HEK293 (cell line): Measurements from ENCODE around the gene MGAT4D.

ENCODE experiments used
- CTCF ChIA-PET: fragments of 350-600 bp; formaldehyde crosslinking; extraction: SDS; loops from one replicate; lab custom pipeline; 2021; ENCODE audit warnings: antibody characterized with exemption; lab: Yijun Ruan, JAX
- POLR2A ChIA-PET: fragments of 300-600 bp; formaldehyde crosslinking; extraction: SDS; loops from one replicate; lab custom pipeline; 2020; ENCODE audit warnings: antibody characterized with exemption, inconsistent platforms; lab: Yijun Ruan, JAX
- H3K27ac ChIP-seq: fragments of 200-500 bp; sonication (Bioruptor generic); 2 replicates; pipeline ENCODE4 v1.5.1; 2014; ENCODE audit warnings: low read depth, low read length, control low read depth, inconsistent platforms; ENCODE audit errors: extremely low read depth
- H3K36me3 ChIP-seq, 2 experiments: fragments of 200-500 bp in 1 of 2; sonication (Bioruptor generic) in 1 of 2; 1 replicate in 1 of 2; 2 replicates in 1 of 2; pipeline ENCODE4 v1.5.1; 2014 to 2017; ENCODE audit warnings: inconsistent platforms in 2 of 2, low read length in 2 of 2; ENCODE audit not compliant: control insufficient read depth in 2 of 2, insufficient read depth in 1 of 2
- H3K4me1 ChIP-seq: fragments of 200-500 bp; sonication (Bioruptor generic); 2 replicates; pipeline ENCODE4 v1.5.1; 2014; ENCODE audit warnings: mild to moderate bottlenecking, low read length, inconsistent platforms; ENCODE audit not compliant: control insufficient read depth, insufficient read depth
- H3K4me3 ChIP-seq: 2 replicates; pipeline ENCODE4 v1.5.1; 2011; ENCODE audit warnings: low read depth, mild to moderate bottlenecking, control low read depth, low read length, moderate library complexity
- H3K9me3 ChIP-seq: fragments of 200-500 bp; sonication (Bioruptor generic); 2 replicates; pipeline ENCODE4 v1.5.1; 2014; ENCODE audit warnings: low read depth, low read length, inconsistent platforms; ENCODE audit not compliant: control insufficient read depth, insufficient read depth
- BCL11A ChIP-seq: fragments of 450-650 bp; formaldehyde crosslinking; IDR thresholded peaks from 2 replicates; pipeline ENCODE4 v1.5.1; 2016; ENCODE audit warnings: low read depth, missing biosample characterization, missing genetic modification characterization
- EGR2 ChIP-seq: fragments of 450-650 bp; formaldehyde crosslinking; IDR thresholded peaks from 2 replicates; pipeline ENCODE4 v1.5.1; 2016; ENCODE audit warnings: low read depth, missing biosample characterization, missing genetic modification characterization
- GLIS2 ChIP-seq: fragments of 450-650 bp; formaldehyde crosslinking; IDR thresholded peaks from 2 replicates; pipeline ENCODE4 v1.5.1; 2016; ENCODE audit warnings: missing biosample characterization, missing genetic modification characterization
- IKZF3 ChIP-seq: fragments of 450-650 bp; IDR thresholded peaks from 2 replicates; pipeline ENCODE4 v1.5.0; 2018; ENCODE audit warnings: missing biosample characterization, mild to moderate bottlenecking, missing genetic modification characterization, moderate library complexity
- PRDM1 ChIP-seq: fragments of 450-650 bp; formaldehyde crosslinking; IDR thresholded peaks from 2 replicates; pipeline ENCODE4; 2016; ENCODE audit warnings: missing biosample characterization, missing genetic modification characterization
- PRDM4 ChIP-seq: fragments of 450-650 bp; formaldehyde crosslinking; IDR thresholded peaks from 2 replicates; pipeline ENCODE4 v1.5.1; 2017; ENCODE audit warnings: missing biosample characterization, missing genetic modification characterization
- SETDB1 ChIP-seq: IDR thresholded peaks from one replicate; pipeline ENCODE4 v1.6.1; 2017; ENCODE audit warnings: mild to moderate bottlenecking, low read length, moderate library complexity, mixed read lengths; ENCODE audit not compliant: insufficient read length
- SP2 ChIP-seq: fragments of 450-650 bp; formaldehyde crosslinking; IDR thresholded peaks from 2 replicates; pipeline ENCODE4 v1.5.1; 2016; ENCODE audit warnings: missing biosample characterization, missing genetic modification characterization
- SP7 ChIP-seq: fragments of 450-650 bp; formaldehyde crosslinking; IDR thresholded peaks from 2 replicates; pipeline ENCODE4 v1.5.1; 2016; ENCODE audit warnings: missing biosample characterization, missing genetic modification characterization
- ZBTB10 ChIP-seq: fragments of 450-650 bp; formaldehyde crosslinking; IDR thresholded peaks from 2 replicates; pipeline ENCODE4 v1.5.1; 2016; ENCODE audit warnings: missing biosample characterization, missing genetic modification characterization
- ZBTB11 ChIP-seq: fragments of 450-650 bp; formaldehyde crosslinking; conservative IDR thresholded peaks from 2 replicates; pipeline ENCODE4 v1.5.1; 2016; ENCODE audit warnings: low read depth, missing biosample characterization, missing genetic modification characterization
- ZBTB17 ChIP-seq: fragments of 450-650 bp; formaldehyde crosslinking; IDR thresholded peaks from 2 replicates; pipeline ENCODE4 v1.5.1; 2016; ENCODE audit warnings: missing biosample characterization, missing genetic modification characterization
- ZBTB20 ChIP-seq: fragments of 450-650 bp; formaldehyde crosslinking; IDR thresholded peaks from 2 replicates; pipeline ENCODE4 v1.5.1; 2016; ENCODE audit warnings: missing biosample characterization, missing genetic modification characterization
- ZNF169 ChIP-seq: fragments of 450-650 bp; formaldehyde crosslinking; IDR thresholded peaks from 2 replicates; pipeline ENCODE4 v1.5.1; 2016; ENCODE audit warnings: missing biosample characterization, missing genetic modification characterization
- ZNF2 ChIP-seq: fragments of 450-650 bp; formaldehyde crosslinking; IDR thresholded peaks from 2 replicates; pipeline ENCODE4 v1.5.1; 2016; ENCODE audit warnings: missing biosample characterization, missing genetic modification characterization
- ZNF202 ChIP-seq: fragments of 450-650 bp; formaldehyde crosslinking; IDR thresholded peaks from 2 replicates; pipeline ENCODE4 v1.5.1; 2016; ENCODE audit warnings: missing biosample characterization, missing genetic modification characterization, borderline replicate concordance
- ZNF391 ChIP-seq: fragments of 450-650 bp; formaldehyde crosslinking; IDR thresholded peaks from 2 replicates; pipeline ENCODE4 v1.5.1; 2016; ENCODE audit warnings: low read depth, missing biosample characterization, missing genetic modification characterization, borderline replicate concordance
- ZNF404 ChIP-seq: fragments of 450-650 bp; formaldehyde crosslinking; IDR thresholded peaks from 2 replicates; pipeline ENCODE4 v1.5.1; 2017; ENCODE audit warnings: missing biosample characterization, missing genetic modification characterization
- ZNF548 ChIP-seq: fragments of 450-650 bp; formaldehyde crosslinking; IDR thresholded peaks from 2 replicates; pipeline ENCODE4 v1.5.1; 2016; ENCODE audit warnings: missing biosample characterization, missing genetic modification characterization
- ZNF571 ChIP-seq: fragments of 450-650 bp; formaldehyde crosslinking; IDR thresholded peaks from 2 replicates; pipeline ENCODE4 v1.5.0; 2017; ENCODE audit warnings: missing biosample characterization, missing genetic modification characterization
- ZNF624 ChIP-seq: fragments of 450-650 bp; formaldehyde crosslinking; IDR thresholded peaks from 2 replicates; pipeline ENCODE4 v1.5.1; 2017; ENCODE audit warnings: missing biosample characterization, missing genetic modification characterization
- ZNF658 ChIP-seq: fragments of 450-650 bp; formaldehyde crosslinking; IDR thresholded peaks from 2 replicates; pipeline ENCODE4; 2016; ENCODE audit warnings: missing biosample characterization, missing genetic modification characterization
- ZNF747 ChIP-seq: fragments of 450-650 bp; formaldehyde crosslinking; IDR thresholded peaks from 2 replicates; pipeline ENCODE4 v1.5.1; 2016; ENCODE audit warnings: missing biosample characterization, missing genetic modification characterization
- ZNF776 ChIP-seq: fragments of 450-650 bp; formaldehyde crosslinking; IDR thresholded peaks from 2 replicates; pipeline ENCODE4 v1.5.0; 2017; ENCODE audit warnings: missing biosample characterization, missing genetic modification characterization, borderline replicate concordance
- ZNF777 ChIP-seq: fragments of 450-650 bp; formaldehyde crosslinking; IDR thresholded peaks from 2 replicates; pipeline ENCODE4 v1.5.1; 2017; ENCODE audit warnings: missing biosample characterization, missing genetic modification characterization, borderline replicate concordance
- ZSCAN23 ChIP-seq: fragments of 450-650 bp; formaldehyde crosslinking; IDR thresholded peaks from 2 replicates; pipeline ENCODE4 v1.5.1; 2016; ENCODE audit warnings: missing biosample characterization, missing genetic modification characterization
- TF ChIP-seq, protein P1 (sequence below): fragments of 450-650 bp; formaldehyde crosslinking; IDR thresholded peaks from 2 replicates; pipeline ENCODE4 v1.5.1; 2016; ENCODE audit warnings: missing biosample characterization, missing genetic modification characterization

The MGAT4D gene

DNA sequence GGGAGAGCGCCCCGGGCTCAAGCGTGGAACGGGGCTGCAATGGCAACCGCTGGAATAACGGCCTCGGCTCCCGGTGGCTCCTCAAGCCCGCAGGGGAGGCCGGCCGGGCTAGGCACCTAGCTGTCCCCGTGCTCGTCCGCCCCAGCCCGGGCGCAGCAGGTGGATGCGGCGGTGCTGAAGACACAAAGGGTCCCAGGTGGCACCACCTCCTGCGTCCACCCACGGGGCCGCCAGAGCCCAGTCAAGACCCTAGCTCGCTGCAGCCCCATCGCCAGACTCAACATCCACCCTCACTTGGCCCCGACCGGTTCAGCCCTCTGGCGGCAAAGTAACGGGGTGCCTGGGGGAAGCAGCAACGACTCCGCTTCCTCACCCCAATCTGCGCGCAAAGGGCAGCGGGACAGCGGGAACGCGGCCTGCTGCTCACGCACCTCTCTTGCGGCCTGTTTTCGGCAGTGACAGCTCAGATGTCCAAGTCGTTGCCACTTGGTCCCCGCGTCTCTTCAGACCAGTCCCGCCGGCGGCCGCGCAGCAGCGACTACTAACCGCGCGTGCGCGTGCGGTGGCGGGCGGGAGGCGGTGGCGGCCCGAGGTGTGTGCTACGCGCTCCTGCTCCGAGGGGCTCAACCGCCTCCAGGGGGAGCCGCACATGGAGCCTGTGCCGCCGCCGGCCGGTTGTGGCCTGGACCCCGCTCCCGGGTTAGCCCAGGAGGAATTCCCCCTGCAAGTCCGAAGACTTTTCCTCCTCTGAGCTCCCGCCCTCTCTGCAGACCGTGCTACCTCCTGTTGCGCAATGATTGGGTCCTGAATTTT lies 70.8 kb downstream of the MGAT4D start, which contains the start of gene CLGN (continued):
- TF ChIP-seq BCL11A (no peak), ZBTB20 (tag by site-specific recombination) (peak; percentile 84), ZNF404 (tag by site-specific recombination) (no peak), ZNF391 (tag by site-specific recombination) (no peak), PRDM4 (no peak), SP7 (0 out of 2 replicates have a peak, but pooled peaks have one; percentile 22), ZNF777 (tag by site-specific recombination) (0 out of 2 replicates have a peak, but pooled peaks have one; percentile 15), IKZF3 (peak; percentile 66; the same call in 1 of the 2 replicates), ZNF202 (tag by site-specific recombination) (no peak), GLIS2 (tag by site-specific recombination) (peak; percentile 75), SETDB1 (peak; percentile 43), ZNF747 (no peak)
- TF ChIP-seq, protein P1, sequence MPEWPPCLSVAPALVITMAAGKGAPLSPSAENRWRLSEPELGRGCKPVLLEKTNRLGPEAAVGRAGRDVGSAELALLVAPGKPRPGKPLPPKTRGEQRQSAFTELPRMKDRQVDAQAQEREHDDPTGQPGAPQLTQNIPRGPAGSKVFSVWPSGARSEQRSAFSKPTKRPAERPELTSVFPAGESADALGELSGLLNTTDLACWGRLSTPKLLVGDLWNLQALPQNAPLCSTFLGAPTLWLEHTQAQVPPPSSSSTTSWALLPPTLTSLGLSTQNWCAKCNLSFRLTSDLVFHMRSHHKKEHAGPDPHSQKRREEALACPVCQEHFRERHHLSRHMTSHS (tag by site-specific recombination), result no peak

DNA sequence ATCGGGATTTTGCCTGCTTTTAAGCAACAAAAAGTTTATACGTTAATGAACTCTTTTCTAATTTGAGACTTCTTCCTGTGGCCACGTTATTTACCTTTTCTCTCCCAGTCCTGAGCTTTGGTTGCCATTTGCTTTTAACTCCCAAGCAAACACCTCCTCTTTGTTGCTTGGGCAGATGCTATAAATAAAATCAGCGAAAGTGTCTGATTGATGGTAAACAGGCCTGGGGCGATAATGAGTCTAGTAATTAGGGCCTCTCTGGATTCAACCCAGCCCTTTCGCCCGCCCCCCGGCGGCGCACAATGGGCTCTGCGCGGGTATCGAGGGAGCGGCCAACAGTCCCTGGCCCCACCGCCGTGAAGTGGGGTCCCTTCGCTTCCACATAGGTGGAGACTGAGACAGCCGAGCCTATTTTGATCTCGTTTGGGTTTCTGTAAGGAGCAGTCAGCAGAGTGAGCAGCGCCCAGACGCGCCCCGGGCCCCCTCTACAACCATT lies 71.4 kb downstream of the MGAT4D start:
- POLR2A ChIA-PET, result interaction anchor here (1.7 to 1.8 kb wide), 2 partner anchors 53 to 330 kb away, joined by 4 to 5 read pairs; partner anchors contain the start of genes SCOC and TBC1D9
- TF ChIP-seq ZNF169 (tag by site-specific recombination) (no peak), ZNF658 (no peak), ZNF624 (tag by site-specific recombination) (no peak), ZNF776 (no peak), ZSCAN23 (no peak), SP2 (tag by site-specific recombination) (no peak), ZBTB17 (no peak; the same call in 1 of the 2 replicates), ZBTB10 (no peak), EGR2 (tag by site-specific recombination) (no peak), PRDM1 (tag by site-specific recombination) (peak; percentile 49; the same call in 1 of the 2 replicates), ZNF548 (no peak), ZBTB11 (tag by site-specific recombination) (no peak), ZNF2 (tag by site-specific recombination) (no peak), ZNF571 (no peak)

More for the DNA sequence above, 71.4 kb downstream of the MGAT4D start:
- no peaks in the 10 kb centered on the region for H3K4me1 ChIP-seq
- H3K27ac ChIP-seq, result peak overlapping the region; percentile 53; the same call in 1 of the 2 replicates
- peak overlapping the region; percentile 79 for H3K4me3 ChIP-seq
- no peaks in the 10 kb centered on the region for H3K36me3 ChIP-seq
- no peaks in the 10 kb centered on the region for H3K9me3 ChIP-seq
- CTCF ChIA-PET, result interaction anchor here (1.3 to 1.8 kb wide), 6 partner anchors 14 to 237 kb away, joined by 3 to 10 read pairs (median 4); no protein-coding TSS in a partner anchor
